GM12878 (cell line): ENCODE measurements around the gene SMIM20. TPM values are rescaled to one million over a fixed set of nuclear protein-coding genes. Genes with fewer than 3 reads are reported as not detected.
A peak's percentile ranks its signal among the peaks of the same experiment; 100 is the strongest.

ENCODE experiments used
- BACH1 ChIP-seq: fragments of 450-650 bp; IDR thresholded peaks from 2 replicates; pipeline ENCODE4 v1.6.1; 2017; ENCODE audit warnings: mild to moderate bottlenecking, borderline replicate concordance
- CEBPZ ChIP-seq: fragments of 150-350 bp; IDR thresholded peaks from 2 replicates; pipeline ENCODE4 v1.6.1; 2016; ENCODE audit warnings: low read depth, low read length
- E4F1 ChIP-seq: fragments of 450-650 bp; IDR thresholded peaks from 2 replicates; pipeline ENCODE4 v1.6.1; 2018; ENCODE audit warnings: borderline replicate concordance, mild to moderate bottlenecking; ENCODE audit not compliant: partially characterized antibody
- ELK1 ChIP-seq: IDR thresholded peaks from 2 replicates; pipeline ENCODE4 v1.6.1; 2012; ENCODE audit warnings: low read depth, low read length, improper control_type of control experiment
- IRF3 ChIP-seq: fragments of 450-650 bp; IDR thresholded peaks from 2 replicates; pipeline ENCODE4 v1.6.1; 2014; ENCODE audit warnings: mild to moderate bottlenecking
- NRF1 ChIP-seq: conservative IDR thresholded peaks from 2 replicates; pipeline ENCODE4 v1.6.1; 2011; ENCODE audit warnings: mild to moderate bottlenecking, low read depth, low read length, improper control_type of control experiment
- SMAD5 ChIP-seq: IDR thresholded peaks from 2 replicates; pipeline ENCODE4 v1.6.1; 2016; ENCODE audit warnings: antibody characterized with exemption, low read depth
- SUPT20H ChIP-seq: IDR thresholded peaks from 2 replicates; pipeline ENCODE4 v1.6.1; 2011; ENCODE audit warnings: low read depth, mild to moderate bottlenecking, low read length, moderate library complexity, borderline replicate concordance; ENCODE audit not compliant: control insufficient read depth
- SUZ12 ChIP-seq: fragments of 200-600 bp; sonication (generic); IDR thresholded peaks from one replicate; pipeline ENCODE4 v1.6.1; 2018; ENCODE audit warnings: antibody characterized with exemption, mild to moderate bottlenecking; ENCODE audit not compliant: unreplicated experiment
- YY1 ChIP-seq: IDR thresholded peaks from 2 replicates; pipeline ENCODE4 v1.6.1; 2011; ENCODE audit warnings: low read depth, mild to moderate bottlenecking, low read length
- ZNF384 ChIP-seq: IDR thresholded peaks from 2 replicates; pipeline ENCODE4 v1.6.1; 2012; ENCODE audit warnings: low read depth, mild to moderate bottlenecking, low read length, improper control_type of control experiment, borderline replicate concordance
- ZNF687 ChIP-seq: fragments of 450-650 bp; IDR thresholded peaks from 2 replicates; pipeline ENCODE4 v1.6.1; 2017; ENCODE audit warnings: mild to moderate bottlenecking, moderate library complexity
- polyA plus RNA-seq, 11 experiments: library from polyadenylated mRNA; depleted of rRNA in 4 of 11; unstranded in 6 of 11; stranded (reverse) in 5 of 11; fragments of >200 nt; fragmentation: Nextera tagmentation in 4 of 11; fragmentation: Illumina TruSeq in 1 of 11; extraction: Ambion mirVana in 4 of 11; extraction: Trizol in 1 of 11; gene quantifications; 1 replicate in 1 of 11; 2 replicates in 10 of 11; pipeline versions ENCODE4 v1.2.1 to v1.2.3, GENCODE V29; 2011 to 2016; ENCODE audit warnings: inconsistent platforms in 2 of 11, missing spikeins in 2 of 11, low read depth in 1 of 11
- total RNA-seq, 4 experiments: library from RNA; depleted of rRNA in 3 of 4; stranded (reverse); fragments of >200 nt in 3 of 4; fragmentation: Illumina TruSeq in 1 of 4; extraction: Trizol in 1 of 4; gene quantifications; 2 replicates each; pipeline versions ENCODE4 v1.2.1 to v1.2.3, GENCODE V29; 2013 to 2021

SMIM20 gene
- total and polyA plus RNA-seq, 10 of the 15 experiments (the other 5 are each of a cell fraction or from before 2014, with no cell fraction given), result 17.3 to 38.0 (median 28.8) TPM

GRCh38 chr4:25913851-25914669 is at the start of gene SMIM20 (continued):
- TF ChIP-seq ZNF384 (no peak), ZNF687 (peak; percentile 83), SUPT20H (no peak), CEBPZ (no peak), NRF1 (peak; percentile 38), BACH1 (0 out of 2 replicates have a peak, but pooled peaks have one; percentile 62), IRF3 (no peak), E4F1 (peak; percentile 49), SUZ12 (no peak), ELK1 (peak; percentile 54; the same call in 1 of the 2 replicates), SMAD5 (no peak; the same call in 1 of the 2 replicates), YY1 (peak; percentile 92)
